Adrenal gland (tissue), 12 donors: ENCODE data around the gene ITGA1. TPM values are rescaled to one million over a fixed set of nuclear protein-coding genes. Genes with fewer than 3 reads are reported as not detected.

Experiments
- DNase-seq, 7 donors: peaks; one replicate each; pipeline ENCODE4 v3.0.0-alpha.2; 2019 to 2020
- H3K27ac ChIP-seq, 5 donors: fragments of 200-600 bp; sonication (generic) in 4 of 5; 1 replicate in 3 of 5; 2 replicates in 2 of 5; pipeline versions ENCODE4 v1.5.1 to v1.8.0; 2016 to 2020; ENCODE audit warnings: mild to moderate bottlenecking in 1 of 5
- H3K27me3 ChIP-seq: fragments of 200-600 bp; 2 replicates; pipeline ENCODE4 v1.8.0; 2021
- H3K36me3 ChIP-seq, 2 donors: fragments of 200-600 bp; replicated peaks in 1 of 2; 1 replicate in 1 of 2; 2 replicates in 1 of 2; pipeline versions ENCODE4 v1.5.1 to v1.8.0; 2018 to 2022
- H3K4me1 ChIP-seq, 2 donors: fragments of 200-600 bp; replicated peaks in 1 of 2; 1 replicate in 1 of 2; 2 replicates in 1 of 2; pipeline versions ENCODE4 v1.5.1 to v1.8.0; 2018 to 2021
- H3K4me3 ChIP-seq, 4 donors: fragments of 200-600 bp; sonication (generic) in 3 of 4; one replicate each; pipeline ENCODE4 v1.5.1; 2016 to 2018
- H3K9me3 ChIP-seq, 3 donors: fragments of 200-600 bp; sonication (generic) in 1 of 3; replicated peaks in 1 of 3; 1 replicate in 2 of 3; 2 replicates in 1 of 3; pipeline versions ENCODE4 v1.5.1 to v1.8.0; 2016 to 2021
- CTCF ChIP-seq, 6 experiments: fragments of 450-650 bp in 4 of 6; fragments of 200-600 bp in 2 of 6; sonication (generic) in 1 of 6; IDR thresholded peaks; 1 replicate in 5 of 6; 2 replicates in 1 of 6; pipeline versions ENCODE4 v1.5.1 to v1.8.0; 2016 to 2021; ENCODE audit warnings: antibody characterized with exemption in 6 of 6, mild to moderate bottlenecking in 2 of 6, moderate library complexity in 1 of 6
- POLR2A ChIP-seq, 2 donors: fragments of 450-650 bp; IDR thresholded peaks; one replicate each; pipeline ENCODE4 v1.6.1; 2017; ENCODE audit warnings: antibody characterized with exemption in 2 of 2, mild to moderate bottlenecking in 2 of 2, moderate library complexity in 1 of 2
- WGBS, 4 donors: extraction: QIAGEN DNeasy Blood & Tissue Kit in 2 of 4; methylation state at CpG; one replicate each; pipeline versions ENCODE4 v1.1.5 to v1.1.7; 2013 to 2017; 5-methylcytosine and 5-hydroxymethylcytosine counted together
- intact Hi-C, 2 donors: fragments of 100-400 bp; cut with DNase I; formaldehyde crosslinking; loops; one replicate each; pipeline versions ENCODE4 v1.14.1 to v1.15.0; 2022 to 2023
- polyA plus RNA-seq, 3 donors: library from polyadenylated mRNA; stranded (reverse); fragments of 200-250 nt in 2 of 3; fragments of 350-450 nt in 1 of 3; fragmentation: Illumina TruSeq in 1 of 3; extraction: RNeasy Lipid Tissue Mini Kit (QIAGEN cat#74804) in 1 of 3; gene quantifications; one replicate each; pipeline ENCODE4 v1.2.3, GENCODE V29; 2013 to 2014
- total RNA-seq, 9 donors: library from RNA; depleted of rRNA in 4 of 9; stranded (reverse); fragments of >200 nt in 4 of 9; fragments of 120-200 nt in 1 of 9; fragmentation: NEBNext Ultra II Directional in 1 of 9; extraction: Animal tissue kit (Norgen Biotek cat#: 25700) in 1 of 9; gene quantifications; one replicate each; pipeline versions ENCODE4 v1.1.0 to v1.2.4, GENCODE V29; 2013 to 2023
- donor health status: healthy with polysubstance abuse.
- donor health status: Bipolar disorder and iron deficiency.
- donor health status: DM: yes; HTN: yes; CAD: no.
- donor health status: DM: no; HTN: no; CAD: no.
- donor health status: DM: no; HTN: no; CAD: no.
- donor health status: DM: yes; HTN: yes; CAD: no.

Gene ITGA1
- total and polyA plus RNA-seq, 12 donors, result 30.0 to 371 (median 149) TPM

- H3K27me3 ChIP-seq, result no peaks in the 10 kb centered on the region
- peak in 4 of 7 donors; percentile 47 to 66 (median 60) for DNase-seq
- peaks cover 11 to 35% of the 10 kb centered on the region in 2 donors for H3K4me1 ChIP-seq
- no peaks in the 10 kb centered on the region for H3K9me3 ChIP-seq
- TF ChIP-seq POLR2A (IDR thresholded peaks at IDR 0.05), result peak in 1 of 2 donors; percentile 11
- no peak for TF ChIP-seq CTCF (IDR thresholded peaks at IDR 0.05)
- peak overlapping the region; percentile 36 to 72 (median 57) for H3K27ac ChIP-seq
- peaks cover 0 to 8% of the 10 kb centered on the region in 2 donors for H3K36me3 ChIP-seq
- 6 to 12% (median 8%) methylated on average over 1 of the region's 1 CpG for WGBS, 4 donors
- intact Hi-C loops, result loop anchor here in 1 of 2 donors (10.0 kb wide), 1 partner anchor 114 kb away; no protein-coding TSS in a partner anchor
- H3K4me3 ChIP-seq, result no peak overlapping the region
Measured at GRCh38 chr5:52909192-52909591, 121.5 kb downstream of the ITGA1 start.

- Histone ChIP-seq H3K36me3 (peaks cover 0 to 8% of the 10 kb centered on the region in 2 donors), H3K4me3 (no peak overlapping the region), H3K4me1 (peaks cover 11 to 44% of the 10 kb centered on the region in 2 donors), H3K27ac (peak overlapping the region in 4 of 5 donors; percentile 2 to 72 (median 57)), H3K27me3 (no peaks in the 10 kb centered on the region), H3K9me3 (no peaks in the 10 kb centered on the region)
- intact Hi-C loops, result loop anchor here in 1 of 2 donors (10.0 kb wide), 1 partner anchor 225 kb away; no protein-coding TSS in a partner anchor
- TF ChIP-seq POLR2A (IDR thresholded peaks at IDR 0.05) (no peak), CTCF (IDR thresholded peaks at IDR 0.05) (no peak)
- WGBS, 4 donors, result 17 to 32% (median 22%) methylated on average over 8 of the region's 8 CpGs
- peak in 3 of 7 donors; percentile 11 to 21 (median 18) for DNase-seq
Measured at GRCh38 chr5:52910071-52910470, 122.4 kb downstream of the ITGA1 start.

GRCh38 chr5:52915176-52915875 is 127.6 kb downstream of the ITGA1 start:
- H3K36me3 ChIP-seq, result peaks cover 0 to 23% of the 10 kb centered on the region in 2 donors
- peak overlapping the region in 2 of 5 donors; percentile 48 to 65 for H3K27ac ChIP-seq
- DNase-seq, result peak; percentile 47 to 80 (median 63)
- peaks cover under 1 to 28% of the 10 kb centered on the region in 2 donors for H3K4me1 ChIP-seq
- intact Hi-C loops, result loop anchor here in 1 of 2 donors (5.0 to 10.0 kb wide), 2 partner anchors 128 to 231 kb away; partner anchors contain the start of genes ITGA1 and PELO
- WGBS, 4 donors, result 2 to 4% (median 2%) methylated on average over 4 of the region's 4 CpGs
- peak overlapping the region in 1 of 4 donors; percentile 25 for H3K4me3 ChIP-seq
- H3K9me3 ChIP-seq, result no peaks in the 10 kb centered on the region
- H3K27me3 ChIP-seq, result no peaks in the 10 kb centered on the region
- TF ChIP-seq POLR2A (IDR thresholded peaks at IDR 0.05), result no peak
- TF ChIP-seq CTCF (IDR thresholded peaks at IDR 0.05), result peak; percentile 60 to 91 (median 82)

DNA sequence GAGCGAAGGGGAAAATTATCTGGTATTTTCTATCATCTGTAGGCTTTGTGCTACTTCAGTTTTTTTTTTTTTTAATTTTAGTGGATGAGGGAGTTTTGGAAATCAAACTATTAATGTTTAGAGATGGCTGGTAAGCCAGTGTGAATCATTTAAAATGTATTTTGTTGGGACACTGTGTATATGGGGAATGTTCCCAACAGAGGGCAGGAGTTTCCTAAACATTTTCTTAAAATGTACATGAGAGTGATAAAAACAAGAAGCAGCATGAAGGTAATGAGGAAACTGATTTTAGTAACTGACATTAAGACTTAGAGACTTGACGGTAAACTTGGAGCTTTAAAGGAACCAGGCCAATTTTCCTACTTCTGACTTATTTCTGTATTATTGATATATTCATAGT is 133.2 kb downstream of the ITGA1 start:
- no peaks in the 10 kb centered on the region for H3K9me3 ChIP-seq
- 91 to 95% (median 93%) methylated on average over 2 of the region's 2 CpGs for WGBS, 4 donors
- no peaks in the 10 kb centered on the region for H3K27me3 ChIP-seq
- H3K27ac ChIP-seq, result no peak overlapping the region
- TF ChIP-seq POLR2A (IDR thresholded peaks at IDR 0.05), result no peak
- TF ChIP-seq CTCF (IDR thresholded peaks at IDR 0.05), result no peak
- no peak for DNase-seq
- H3K4me1 ChIP-seq, result peaks cover 0 to 1% of the 10 kb centered on the region in 2 donors
- intact Hi-C loops, result no loop called here
- H3K4me3 ChIP-seq, result no peak overlapping the region
- H3K36me3 ChIP-seq, result peaks cover 0 to 36% of the 10 kb centered on the region in 2 donors
